ENCODE data around the gene PGAM2.

Gene PGAM2

GRCh38 chr7:44065431-44066110, at the start of gene PGAM2:
TSS of gene PGAM2 (minus strand) at chr7:44065567. CDS start at chr7:44065529, 38 bp downstream.
- no peak for DNase-seq

- no peak for DNase-seq
These were observed 49.4 kb upstream of the PGAM2 start for GRCh38 chr7:44114586-44115310.

GRCh38 chr7:44113764-44114354, 48.5 kb upstream of the PGAM2 start:
- DNase-seq: no peak

GRCh38 chr7:44112997-44113763, 47.8 kb upstream of the PGAM2 start:
- no peak for DNase-seq

GRCh38 chr7:44112231-44112996, 47.0 kb upstream of the PGAM2 start:
- no peak for DNase-seq

- no peak for DNase-seq
These were observed 46.4 kb upstream of the PGAM2 start for GRCh38 chr7:44111761-44112160.

GRCh38 chr7:44110719-44111635, 45.6 kb upstream of the PGAM2 start:
- DNase-seq: no peak

- no peak for DNase-seq
These were observed 44.6 kb upstream of the PGAM2 start for GRCh38 chr7:44109991-44110390.

GRCh38 chr7:44108768-44109750, 43.7 kb upstream of the PGAM2 start:
- DNase-seq: no peak

GRCh38 chr7:44107961-44108767, 42.8 kb upstream of the PGAM2 start:
- no peak for DNase-seq

- DNase-seq: no peak
These were observed 42.0 kb upstream of the PGAM2 start for GRCh38 chr7:44107116-44107960.

- no peak for DNase-seq
These were observed 41.1 kb upstream of the PGAM2 start for GRCh38 chr7:44106311-44107065.

GRCh38 chr7:44105832-44106231, 40.5 kb upstream of the PGAM2 start:
- no peak for DNase-seq

GRCh38 chr7:44104860-44105771, 39.7 kb upstream of the PGAM2 start:
- no peak for DNase-seq

- DNase-seq: no peak
These were observed 38.8 kb upstream of the PGAM2 start, which contains the start of gene AEBP1 for GRCh38 chr7:44103923-44104859. TSS of gene AEBP1 (plus strand) at chr7:44104345. CDS start at chr7:44104666, 321 bp downstream.
